Ovary (tissue), 9 donors: ENCODE measurements around the gene MAP3K1. TPM values are rescaled to one million over a fixed set of nuclear protein-coding genes. Genes with fewer than 3 reads are reported as not detected.

Source experiments
- DNase-seq, 5 donors: peaks; one replicate each; pipeline ENCODE4 v3.0.0-alpha.2; 2019 to 2020
- H3K27ac ChIP-seq, 2 donors: fragments of 200-600 bp; one replicate each; pipeline versions ENCODE4 v1.5.1 to v1.8.0; 2019 to 2022
- H3K27me3 ChIP-seq: fragments of 200-600 bp; one replicate; pipeline ENCODE4 v1.8.0; 2022
- H3K36me3 ChIP-seq: fragments of 200-600 bp; sonication (generic); one replicate; pipeline ENCODE4 v1.5.1; 2019
- H3K4me1 ChIP-seq: one replicate; pipeline ENCODE4 v1.8.1; 2013; ENCODE audit warnings: mild to moderate bottlenecking, moderate library complexity; ENCODE audit not compliant: insufficient read depth
- H3K4me3 ChIP-seq: fragments of 200-600 bp; sonication (generic); one replicate; pipeline ENCODE4 v1.5.1; 2017
- H3K9me3 ChIP-seq, 2 donors: fragments of 200-600 bp in 1 of 2; sonication (generic) in 1 of 2; one replicate each; pipeline versions ENCODE4 v1.5.1 to v1.8.1; 2013 to 2019; ENCODE audit warnings: mild to moderate bottlenecking in 1 of 2, moderate library complexity in 1 of 2
- CTCF ChIP-seq, 3 donors: fragments of 450-650 bp in 2 of 3; fragments of 200-600 bp in 1 of 3; IDR thresholded peaks; one replicate each; pipeline versions ENCODE4 v1.5.1 to v1.8.0; 2016 to 2022; ENCODE audit warnings: antibody characterized with exemption in 3 of 3, mild to moderate bottlenecking in 1 of 3
- EP300 ChIP-seq: sonication (generic); formaldehyde crosslinking; IDR thresholded peaks from one replicate; pipeline ENCODE4 v1.6.1; 2017; ENCODE audit warnings: antibody characterized with exemption
- POLR2A ChIP-seq: fragments of 450-650 bp; IDR thresholded peaks from one replicate; pipeline ENCODE4 v1.6.1; 2017; ENCODE audit warnings: antibody characterized with exemption, mild to moderate bottlenecking, moderate library complexity
- WGBS, 3 donors: extraction: QIAGEN DNeasy Blood & Tissue Kit in 1 of 3; methylation state at CpG; one replicate each; pipeline versions ENCODE4 v1.1.5 to v1.1.7; 2013 to 2017; 5-methylcytosine and 5-hydroxymethylcytosine counted together
- intact Hi-C, 4 donors: fragments of 100-400 bp; cut with DNase I; formaldehyde crosslinking; loops; one replicate each; pipeline versions ENCODE4 v1.11.0 to v1.15.1; 2022 to 2023
- polyA plus RNA-seq, 2 donors: library from polyadenylated mRNA; stranded (reverse); fragments of 200-250 nt in 1 of 2; fragments of 350-450 nt in 1 of 2; fragmentation: Illumina TruSeq in 1 of 2; extraction: RNeasy Lipid Tissue Mini Kit (QIAGEN cat#74804) in 1 of 2; gene quantifications; one replicate each; pipeline ENCODE4 v1.2.3, GENCODE V29; 2013 to 2014
- total RNA-seq, 7 donors: library from RNA; depleted of rRNA in 2 of 7; stranded (reverse); fragments of >200 nt in 2 of 7; fragmentation: NEBNext Ultra II Directional in 3 of 7; extraction: Animal tissue kit (Norgen Biotek cat#: 25700) in 3 of 7; gene quantifications; one replicate each; pipeline versions ENCODE4 v1.1.0 to v1.2.4, GENCODE V29; 2016 to 2023
- donor health status: DM: no; HTN: no; CAD: no; lungs with moderate emphysema.
- donor health status: DM: no; HTN: no; CAD: no.
- donor health status: Bipolar disorder and iron deficiency.
- donor health status: DM: yes; HTN: yes; CAD: no.
- donor health status: DM: no; HTN: no; CAD: no.
- donor health status: DM: yes; HTN: yes; CAD: no.

MAP3K1 gene
- total and polyA plus RNA-seq, 9 donors: 5.4 to 29.8 (median 21.6) TPM

DNA sequence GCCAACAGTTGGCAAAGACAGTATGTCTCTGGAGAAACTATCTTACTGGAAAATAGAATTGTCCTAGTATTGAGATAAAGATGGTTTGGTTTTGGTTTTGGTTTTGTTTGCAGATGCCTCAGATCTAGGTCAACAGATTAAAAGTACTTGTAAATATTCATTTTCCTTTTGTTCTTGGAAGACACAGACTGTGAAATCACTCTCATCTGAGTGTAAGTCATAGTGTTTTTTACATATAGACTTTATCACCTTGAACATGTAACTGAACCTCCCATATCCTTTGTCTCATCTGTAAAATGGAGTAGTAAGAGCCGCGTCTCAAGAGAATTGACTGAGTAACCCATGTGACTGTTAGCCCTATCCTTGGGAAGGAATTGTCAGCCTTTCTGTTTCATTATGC is 34.3 kb downstream of the MAP3K1 start:
- intact Hi-C loops: loop anchor here in 1 of 4 donors (10.0 kb wide), 1 partner anchor 575 kb away; no protein-coding TSS in a partner anchor
- DNase-seq: no peak
- no peak overlapping the region for H3K27ac ChIP-seq
- no peaks in the 10 kb centered on the region for H3K36me3 ChIP-seq
- no peak overlapping the region for H3K4me3 ChIP-seq
- no peak for TF ChIP-seq POLR2A
- TF ChIP-seq EP300: no peak
- TF ChIP-seq CTCF (IDR thresholded peaks at IDR 0.05): no peak
- WGBS, 3 donors: 89 to 99% (median 92%) methylated on average over 2 of the region's 2 CpGs
- H3K9me3 ChIP-seq: no peaks in the 10 kb centered on the region
- no peaks in the 10 kb centered on the region for H3K27me3 ChIP-seq
- H3K4me1 ChIP-seq: peaks cover 6% of the 10 kb centered on the region

- Histone ChIP-seq H3K9me3 (no peaks in the 10 kb centered on the region), H3K4me1 (peaks cover 3% of the 10 kb centered on the region), H3K27ac (no peak overlapping the region), H3K27me3 (no peaks in the 10 kb centered on the region), H3K4me3 (no peak overlapping the region), H3K36me3 (no peaks in the 10 kb centered on the region)
- intact Hi-C loops: no loop called here
- TF ChIP-seq EP300: no peak
- no peak for TF ChIP-seq CTCF (IDR thresholded peaks at IDR 0.05)
- TF ChIP-seq POLR2A: no peak
- no peak for DNase-seq
- WGBS, 3 donors: 84 to 93% (median 91%) methylated on average over 2 of the region's 2 CpGs
These were observed 35.1 kb downstream of the MAP3K1 start for GRCh38 chr5:56850423-56850822.

DNA sequence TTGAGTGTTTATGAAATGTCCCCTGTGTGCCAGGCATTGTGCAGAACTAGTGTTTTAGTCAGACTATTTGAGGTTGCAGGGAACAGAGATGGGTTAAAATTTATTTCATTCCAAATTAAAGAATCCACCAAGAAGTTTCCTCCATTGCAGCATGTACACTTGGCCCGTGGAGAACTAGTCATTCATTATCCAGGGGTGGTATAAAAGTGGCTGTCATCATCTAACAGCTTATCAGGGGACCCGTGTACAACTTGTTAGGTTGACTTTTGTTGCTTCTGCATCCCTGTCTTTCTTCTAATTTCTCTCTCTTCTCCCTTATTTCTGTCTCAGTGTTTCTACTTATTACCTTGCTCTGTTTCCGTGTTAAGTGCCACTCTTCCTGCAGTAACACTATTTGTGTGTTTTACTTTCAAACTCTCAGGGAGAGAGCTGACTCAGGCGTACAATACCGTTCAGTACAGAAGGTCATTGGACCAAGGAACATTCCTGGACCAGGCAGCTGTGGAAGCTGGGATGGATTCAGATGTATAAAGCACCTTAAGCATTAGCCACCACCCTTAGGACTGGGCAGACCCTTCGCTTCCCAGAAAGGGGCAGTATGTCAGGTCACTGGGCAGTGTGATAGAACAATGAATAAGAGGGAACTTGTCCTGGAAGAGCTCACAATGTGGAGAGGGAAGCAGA is 36.1 kb downstream of the MAP3K1 start:
- Histone ChIP-seq H3K27me3 (no peaks in the 10 kb centered on the region), H3K4me3 (no peak overlapping the region), H3K4me1 (peaks cover 3% of the 10 kb centered on the region), H3K27ac (no peak overlapping the region), H3K36me3 (no peaks in the 10 kb centered on the region), H3K9me3 (no peaks in the 10 kb centered on the region)
- TF ChIP-seq EP300 (no peak), POLR2A (no peak), CTCF (IDR thresholded peaks at IDR 0.05) (no peak)
- intact Hi-C loops: no loop called here
- no peak for DNase-seq
- 31 to 36% (median 32%) methylated on average over 6 of the region's 6 CpGs for WGBS, 3 donors

DNA sequence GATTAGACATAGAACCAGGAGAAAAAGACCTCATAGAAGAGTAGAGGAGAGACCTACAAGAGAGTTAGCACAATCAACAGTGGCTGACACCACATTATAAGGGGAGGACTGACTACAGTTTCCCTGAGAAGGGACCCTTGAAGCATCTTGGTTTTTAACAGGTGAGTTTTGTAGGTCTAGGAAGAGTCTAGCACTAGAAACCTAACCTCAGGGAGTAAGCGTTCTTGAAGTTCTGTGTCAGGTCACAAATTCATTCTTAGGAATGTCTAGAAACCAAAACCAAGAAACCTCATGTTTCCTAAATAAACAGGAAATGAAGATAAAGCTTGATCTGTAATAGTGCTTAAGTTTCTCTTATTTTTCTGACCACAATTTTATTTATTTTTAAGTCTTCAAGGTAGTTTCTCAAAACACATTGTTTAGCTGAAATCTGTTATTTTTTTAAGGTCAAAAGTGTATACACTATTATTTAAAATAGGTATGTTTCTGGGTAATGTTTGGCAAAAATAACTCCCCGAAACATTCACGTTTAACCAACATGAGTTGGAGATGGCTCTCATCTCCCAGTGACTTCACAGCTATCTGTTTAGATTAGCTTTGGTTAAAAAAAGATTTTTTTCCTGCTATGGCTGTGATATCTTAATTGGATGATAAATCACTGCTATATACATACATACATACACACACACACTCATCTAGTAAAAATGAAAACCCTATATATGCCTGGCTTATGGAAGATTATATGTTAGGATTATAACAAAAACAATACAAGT is 37.1 kb downstream of the MAP3K1 start:
- no peaks in the 10 kb centered on the region for H3K36me3 ChIP-seq
- intact Hi-C loops: no loop called here
- no peak for DNase-seq
- TF ChIP-seq POLR2A: no peak
- no peak for TF ChIP-seq EP300
- WGBS, 3 donors: 43 to 53% (median 46%) methylated on average over 3 of the region's 3 CpGs
- H3K27me3 ChIP-seq: no peaks in the 10 kb centered on the region
- no peaks in the 10 kb centered on the region for H3K9me3 ChIP-seq
- peaks cover 5% of the 10 kb centered on the region for H3K4me1 ChIP-seq
- H3K4me3 ChIP-seq: no peak overlapping the region
- no peak overlapping the region for H3K27ac ChIP-seq

- peaks cover 5% of the 10 kb centered on the region for H3K4me1 ChIP-seq
These were observed 38.3 kb downstream of the MAP3K1 start for GRCh38 chr5:56853698-56854097.

More at GRCh38 chr5:56853698-56854097, 38.3 kb downstream of the MAP3K1 start:
- DNase-seq: no peak
- whole genome bisulfite sequencing, 3 donors: 78 to 79% (median 78%) methylated on average over 4 of the region's 4 CpGs
- TF ChIP-seq CTCF (IDR thresholded peaks at IDR 0.05): no peak
- no peak for TF ChIP-seq EP300
- TF ChIP-seq POLR2A: no peak
- Histone ChIP-seq H3K9me3 (no peaks in the 10 kb centered on the region), H3K27me3 (no peaks in the 10 kb centered on the region), H3K27ac (no peak overlapping the region), H3K4me3 (no peak overlapping the region), H3K36me3 (no peaks in the 10 kb centered on the region)
- intact Hi-C loops: no loop called here
